ENCODE measurements around the gene IMPDH1. TPM values are rescaled to one million over a fixed set of nuclear protein-coding genes. Genes with fewer than 3 reads are reported as not detected.
A peak's percentile ranks its signal among the peaks of the same experiment; 100 is the strongest.

IMPDH1 gene
- total RNA-seq, 2 donors from 2014 or later, result 48.2 to 91.6 TPM

DNA sequence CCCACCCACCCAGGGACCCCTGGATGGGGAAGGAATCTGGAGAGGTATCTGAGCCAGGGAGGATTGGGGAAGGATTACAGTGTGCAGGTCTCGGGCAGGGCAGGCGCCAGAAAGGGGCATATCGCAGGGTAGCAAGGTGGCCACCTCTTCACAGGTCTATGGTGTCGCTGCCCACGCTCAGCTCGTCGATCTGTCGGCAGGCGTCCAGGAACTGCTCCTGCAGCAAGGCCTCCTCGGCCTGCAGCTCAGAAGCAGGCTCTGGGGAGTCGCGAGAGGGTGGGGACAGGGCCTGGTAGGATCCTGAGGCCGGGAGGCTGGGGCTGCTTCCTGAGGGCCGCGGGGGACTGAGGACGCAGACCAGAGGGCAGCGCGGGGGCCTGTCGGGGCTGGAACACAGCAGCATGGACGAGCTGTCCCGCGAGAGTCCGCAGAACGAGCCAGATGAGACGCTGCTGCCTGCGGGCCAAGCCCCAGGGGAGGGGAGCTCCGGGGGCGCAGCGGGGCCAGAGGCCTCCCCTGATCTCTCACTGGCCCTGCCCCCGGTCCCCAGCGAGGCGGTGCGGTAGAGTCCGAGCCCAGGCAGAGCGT is 59.0 kb downstream of the IMPDH1 start:
- WGBS, result 72% methylated on average over 31 of the region's 35 CpGs
- Histone ChIP-seq H3K36me3 (no peaks in the 10 kb centered on the region), H3K4me3 (no peak overlapping the region), H3K9me3 (no peaks in the 10 kb centered on the region), H3K27me3 (replicated peaks; ENCODE audit: insufficient read depth) (peaks cover 12% of the 10 kb centered on the region), H3K4me1 (replicated peaks) (no peaks in the 10 kb centered on the region), H3K27ac (no peak overlapping the region)
- no peak for DNase-seq (ENCODE audit: low spot score)
- no peak for TF ChIP-seq POLR2A (IDR thresholded peaks at IDR 0.05)
- TF ChIP-seq, protein P1, sequence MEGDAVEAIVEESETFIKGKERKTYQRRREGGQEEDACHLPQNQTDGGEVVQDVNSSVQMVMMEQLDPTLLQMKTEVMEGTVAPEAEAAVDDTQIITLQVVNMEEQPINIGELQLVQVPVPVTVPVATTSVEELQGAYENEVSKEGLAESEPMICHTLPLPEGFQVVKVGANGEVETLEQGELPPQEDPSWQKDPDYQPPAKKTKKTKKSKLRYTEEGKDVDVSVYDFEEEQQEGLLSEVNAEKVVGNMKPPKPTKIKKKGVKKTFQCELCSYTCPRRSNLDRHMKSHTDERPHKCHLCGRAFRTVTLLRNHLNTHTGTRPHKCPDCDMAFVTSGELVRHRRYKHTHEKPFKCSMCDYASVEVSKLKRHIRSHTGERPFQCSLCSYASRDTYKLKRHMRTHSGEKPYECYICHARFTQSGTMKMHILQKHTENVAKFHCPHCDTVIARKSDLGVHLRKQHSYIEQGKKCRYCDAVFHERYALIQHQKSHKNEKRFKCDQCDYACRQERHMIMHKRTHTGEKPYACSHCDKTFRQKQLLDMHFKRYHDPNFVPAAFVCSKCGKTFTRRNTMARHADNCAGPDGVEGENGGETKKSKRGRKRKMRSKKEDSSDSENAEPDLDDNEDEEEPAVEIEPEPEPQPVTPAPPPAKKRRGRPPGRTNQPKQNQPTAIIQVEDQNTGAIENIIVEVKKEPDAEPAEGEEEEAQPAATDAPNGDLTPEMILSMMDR (IDR thresholded peaks at IDR 0.05), result no peak
- no peak for TF ChIP-seq POLR2AphosphoS5 (IDR thresholded peaks at IDR 0.05)
- intact Hi-C loops (cut with DNase I), result no loop called here

DNA sequence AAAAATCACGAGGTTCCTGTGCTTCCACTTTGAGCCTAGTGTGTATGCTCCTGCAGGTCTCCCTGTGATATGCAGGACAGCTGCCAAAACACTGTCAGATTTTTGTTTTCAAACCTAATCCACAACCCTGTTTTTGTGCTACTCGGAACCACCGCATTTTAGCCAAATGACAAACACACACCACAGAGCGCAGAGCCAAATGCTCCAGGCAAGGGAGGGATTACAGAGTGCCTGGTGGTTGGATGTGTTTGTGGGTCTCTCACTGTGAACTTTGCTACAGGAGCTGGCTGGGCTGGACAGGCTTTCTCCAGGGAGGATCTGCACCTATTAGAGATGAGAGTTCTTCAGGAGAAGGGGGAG is 60.3 kb downstream of the IMPDH1 start:
- Histone ChIP-seq H3K9me3 (no peaks in the 10 kb centered on the region), H3K27me3 (replicated peaks; ENCODE audit: insufficient read depth) (peaks cover 12% of the 10 kb centered on the region), H3K4me3 (no peak overlapping the region), H3K36me3 (no peaks in the 10 kb centered on the region), H3K27ac (no peak overlapping the region), H3K4me1 (replicated peaks) (no peaks in the 10 kb centered on the region)
- TF ChIP-seq, protein P1 (IDR thresholded peaks at IDR 0.05), result no peak
- TF ChIP-seq POLR2A (IDR thresholded peaks at IDR 0.05) (no peak), POLR2AphosphoS5 (IDR thresholded peaks at IDR 0.05) (no peak)
- 17% methylated on average over 4 of the region's 4 CpGs for WGBS
- no peak for DNase-seq (ENCODE audit: low spot score)
- intact Hi-C loops (cut with DNase I), result loop anchor here (2.0 kb wide), 1 partner anchor 37 kb away; no protein-coding TSS in a partner anchor

DNA sequence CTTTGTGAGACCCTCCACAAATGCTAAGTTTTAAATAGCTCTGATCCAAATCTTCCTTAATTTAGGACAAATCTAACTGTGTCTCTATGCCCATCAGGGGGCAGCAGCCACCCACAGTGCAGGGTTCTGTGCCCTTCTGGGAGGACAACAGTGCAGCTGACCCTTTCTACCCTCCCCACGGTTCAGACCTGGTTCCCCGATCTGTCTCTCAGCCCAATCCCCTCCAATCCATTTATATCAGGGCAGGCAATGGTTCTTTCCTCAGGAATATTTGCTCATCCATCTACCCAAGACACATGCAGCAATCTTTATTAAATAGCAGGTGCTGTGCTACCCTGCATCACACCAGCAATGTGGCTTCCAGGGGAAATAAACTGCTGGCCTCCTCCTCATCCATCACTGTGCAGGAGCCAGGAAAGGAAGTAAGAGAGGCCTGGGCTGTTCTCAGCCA is 62.1 kb downstream of the IMPDH1 start:
- WGBS, result 3% methylated on average over 2 of the region's 2 CpGs
- TF ChIP-seq POLR2A (IDR thresholded peaks at IDR 0.05) (no peak), POLR2AphosphoS5 (IDR thresholded peaks at IDR 0.05) (no peak)
- TF ChIP-seq, protein P1 (IDR thresholded peaks at IDR 0.05), result peak in 3 of 4 experiments; percentile 36 to 52 (median 44)

DNA sequence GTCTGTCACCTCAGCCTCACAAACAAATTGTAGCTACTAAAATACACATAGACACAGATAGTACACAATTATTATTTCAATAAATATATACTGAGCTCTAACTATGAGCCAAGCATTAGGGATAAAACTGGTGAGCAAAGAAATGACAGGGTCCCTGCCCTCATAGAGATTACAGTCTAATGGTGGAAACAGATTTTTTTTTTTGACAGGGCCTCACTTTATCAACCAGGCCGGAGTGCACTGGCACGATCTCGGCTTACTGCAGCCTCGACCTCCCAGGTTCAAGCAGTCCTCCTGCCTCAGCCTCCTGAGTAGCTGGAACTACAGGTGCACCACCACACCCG is 65.4 kb downstream of the IMPDH1 start:
- DNase-seq (ENCODE audit: low spot score), result no peak
- WGBS, result 91% methylated on average over 5 of the region's 5 CpGs
- Histone ChIP-seq H3K4me1 (replicated peaks) (peaks cover 6% of the 10 kb centered on the region), H3K4me3 (no peak overlapping the region), H3K27me3 (replicated peaks; ENCODE audit: insufficient read depth) (no peaks in the 10 kb centered on the region), H3K27ac (no peak overlapping the region), H3K9me3 (no peaks in the 10 kb centered on the region), H3K36me3 (no peaks in the 10 kb centered on the region)
- TF ChIP-seq POLR2A (IDR thresholded peaks at IDR 0.05) (no peak), POLR2AphosphoS5 (IDR thresholded peaks at IDR 0.05) (no peak)
- TF ChIP-seq, protein P1 (IDR thresholded peaks at IDR 0.05), result no peak
- intact Hi-C loops (cut with DNase I), result loop anchor here (5.0 kb wide), 1 partner anchor 952 kb away; the partner anchor contains the start of gene ZNF800

More for the DNA sequence above, 62.1 kb downstream of the IMPDH1 start:
- H3K27me3 ChIP-seq (replicated peaks; ENCODE audit: insufficient read depth), result peaks cover 8% of the 10 kb centered on the region
- no peaks in the 10 kb centered on the region for H3K36me3 ChIP-seq
- H3K4me3 ChIP-seq, result no peak overlapping the region
- no peak for DNase-seq (ENCODE audit: low spot score)
- peaks cover under 1% of the 10 kb centered on the region for H3K4me1 ChIP-seq (replicated peaks)
- no peaks in the 10 kb centered on the region for H3K9me3 ChIP-seq
- intact Hi-C loops (cut with DNase I), result loop anchor here (2.0 kb wide), 1 partner anchor 39 kb away; no protein-coding TSS in a partner anchor
- no peak overlapping the region for H3K27ac ChIP-seq
